ENCODE measurements around the gene KIF18B.

DNA sequence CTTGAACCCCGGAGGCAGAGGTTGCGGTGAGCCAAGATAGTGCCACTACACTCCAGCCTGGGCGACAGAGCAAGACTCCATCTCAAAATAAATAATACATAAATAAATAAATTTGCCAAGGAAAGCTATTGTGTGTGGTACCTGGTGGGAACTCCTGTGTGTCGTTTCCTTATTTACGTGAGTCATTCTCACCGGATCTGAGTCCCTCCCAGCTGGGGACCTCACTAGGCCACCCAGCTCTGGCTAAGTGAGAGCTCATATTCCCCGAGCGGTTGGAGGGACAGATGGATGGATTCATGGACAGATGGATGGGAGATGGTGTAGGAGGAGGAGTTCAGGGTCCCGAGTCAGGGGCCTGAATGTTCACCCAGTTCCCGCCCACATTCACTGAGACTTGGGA, 43.4 kb upstream of the KIF18B start:
- TF ChIP-seq, protein P1, sequence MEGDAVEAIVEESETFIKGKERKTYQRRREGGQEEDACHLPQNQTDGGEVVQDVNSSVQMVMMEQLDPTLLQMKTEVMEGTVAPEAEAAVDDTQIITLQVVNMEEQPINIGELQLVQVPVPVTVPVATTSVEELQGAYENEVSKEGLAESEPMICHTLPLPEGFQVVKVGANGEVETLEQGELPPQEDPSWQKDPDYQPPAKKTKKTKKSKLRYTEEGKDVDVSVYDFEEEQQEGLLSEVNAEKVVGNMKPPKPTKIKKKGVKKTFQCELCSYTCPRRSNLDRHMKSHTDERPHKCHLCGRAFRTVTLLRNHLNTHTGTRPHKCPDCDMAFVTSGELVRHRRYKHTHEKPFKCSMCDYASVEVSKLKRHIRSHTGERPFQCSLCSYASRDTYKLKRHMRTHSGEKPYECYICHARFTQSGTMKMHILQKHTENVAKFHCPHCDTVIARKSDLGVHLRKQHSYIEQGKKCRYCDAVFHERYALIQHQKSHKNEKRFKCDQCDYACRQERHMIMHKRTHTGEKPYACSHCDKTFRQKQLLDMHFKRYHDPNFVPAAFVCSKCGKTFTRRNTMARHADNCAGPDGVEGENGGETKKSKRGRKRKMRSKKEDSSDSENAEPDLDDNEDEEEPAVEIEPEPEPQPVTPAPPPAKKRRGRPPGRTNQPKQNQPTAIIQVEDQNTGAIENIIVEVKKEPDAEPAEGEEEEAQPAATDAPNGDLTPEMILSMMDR (IDR thresholded peaks at IDR 0.05), result no peak
- TF ChIP-seq POLR2A (IDR thresholded peaks at IDR 0.05) (no peak), EP300 (IDR thresholded peaks at IDR 0.05; ENCODE audit: low read depth) (no peak), POLR2AphosphoS5 (IDR thresholded peaks at IDR 0.05) (no peak)
